H1 (cell line): Measurements from ENCODE around the gene HSPA4. TPM values are rescaled to one million over a fixed set of nuclear protein-coding genes. Genes with fewer than 3 reads are reported as not detected.

Source experiments
- CTCF ChIA-PET: fragments of 300-600 bp; sonication (Branson Sonifier 250); formaldehyde crosslinking; loops from one replicate; lab custom pipeline; 2021; ENCODE audit not compliant: partially characterized antibody; lab: Charles Lee
- POLR2A ChIA-PET: fragments of 300-600 bp; sonication (Branson Sonifier 250); formaldehyde crosslinking; loops from one replicate; lab custom pipeline; 2021; ENCODE audit warnings: inconsistent platforms; ENCODE audit not compliant: partially characterized antibody; lab: Charles Lee
- DNase-seq, 2 experiments: peaks; one replicate each; pipeline versions ENCODE4 v3.0.0 to v3.0.0-alpha.2; 2010 to 2022; ENCODE audit warnings: low spot score in 2 of 2, low read depth in 1 of 2, mixed read lengths in 1 of 2
- FAIRE-seq: peaks from 2 replicates; lab custom pipeline; 2011; peaks lifted over from hg19 to GRCh38; lab: Jason Lieb, UNC
- H2AFZ ChIP-seq: 2 replicates; pipeline ENCODE4 v1.8.1; 2012; ENCODE audit warnings: low read length, inconsistent platforms
- H2AK5ac ChIP-seq: 2 replicates; pipeline ENCODE4 v1.6.1; 2013; ENCODE audit warnings: low read depth, low read length
- H2BK120ac ChIP-seq: replicated peaks from 2 replicates; pipeline ENCODE3; 2013; ENCODE audit warnings: low read depth, low read length, inconsistent platforms
- H2BK12ac ChIP-seq: 2 replicates; pipeline ENCODE4 v1.6.1; 2013; ENCODE audit warnings: low read depth, low read length
- H2BK15ac ChIP-seq: 2 replicates; pipeline ENCODE4 v1.6.1; 2013; ENCODE audit warnings: low read length
- H2BK20ac ChIP-seq: 2 replicates; pipeline ENCODE4 v1.6.1; 2013; ENCODE audit warnings: low read length
- H2BK5ac ChIP-seq: 2 replicates; pipeline ENCODE4 v1.6.1; 2013; ENCODE audit warnings: low read depth, low read length
- H3K14ac ChIP-seq: 2 replicates; pipeline ENCODE4 v1.6.1; 2013; ENCODE audit warnings: inconsistent platforms; ENCODE audit not compliant: insufficient read length
- H3K18ac ChIP-seq: 2 replicates; pipeline ENCODE4 v1.6.1; 2013; ENCODE audit warnings: low read length; ENCODE audit errors: extremely low read depth
- H3K23ac ChIP-seq: 2 replicates; pipeline ENCODE4 v1.6.1; 2013; ENCODE audit warnings: inconsistent platforms; ENCODE audit not compliant: insufficient read length
- H3K23me2 ChIP-seq: 2 replicates; pipeline ENCODE4 v1.6.1; 2013; ENCODE audit warnings: low read depth, low read length
- H3K27ac ChIP-seq: 2 replicates; pipeline ENCODE4 v1.6.1; 2011; ENCODE audit warnings: low read depth, low read length, inconsistent platforms
- H3K27me3 ChIP-seq, 4 experiments: replicated peaks in 1 of 4; 1 replicate in 1 of 4; 2 replicates in 3 of 4; pipeline versions ENCODE4 v1.6.1 to v1.8.1; 2011 to 2013; ENCODE audit warnings: low read length in 3 of 4, mild to moderate bottlenecking in 3 of 4, inconsistent platforms in 2 of 4, mixed read lengths in 2 of 4, moderate library complexity in 1 of 4; ENCODE audit not compliant: control insufficient read depth in 3 of 4, insufficient read depth in 3 of 4; ENCODE audit errors: extremely low read depth in 1 of 4
- H3K36me3 ChIP-seq, 4 experiments: 2 replicates each; pipeline versions ENCODE4 v1.6.1 to v1.8.1; 2011 to 2013; ENCODE audit warnings: mild to moderate bottlenecking in 4 of 4, low read length in 3 of 4, moderate library complexity in 2 of 4, control low read depth in 1 of 4, inconsistent platforms in 1 of 4; ENCODE audit not compliant: insufficient read depth in 4 of 4, control insufficient read depth in 2 of 4
- H3K4ac ChIP-seq: replicated peaks from 2 replicates; pipeline ENCODE3; 2013; ENCODE audit warnings: low read length, low read depth, mixed read lengths, inconsistent platforms; ENCODE audit not compliant: insufficient read length
- H3K4me1 ChIP-seq, 4 experiments: replicated peaks in 1 of 4; 1 replicate in 1 of 4; 2 replicates in 3 of 4; pipeline versions ENCODE4 v1.6.1 to v1.8.1; 2011 to 2013; ENCODE audit warnings: low read length in 3 of 4, inconsistent platforms in 2 of 4, mixed read lengths in 1 of 4; ENCODE audit not compliant: insufficient read depth in 4 of 4, control insufficient read depth in 3 of 4
- H3K4me2 ChIP-seq, 2 experiments: 2 replicates each; pipeline versions ENCODE4 v1.6.1 to v1.8.1; 2011 to 2013; ENCODE audit warnings: low read depth in 2 of 2, low read length in 2 of 2, control low read depth in 1 of 2, inconsistent platforms in 1 of 2, mild to moderate bottlenecking in 1 of 2; ENCODE audit not compliant: insufficient read depth in 1 of 2
- H3K4me3 ChIP-seq, 4 experiments: fragments of 200-600, 300-600 bp in 1 of 4; sonication (generic), shearing (Covaris generic), sonication (Bioruptor Twin) in 1 of 4; 2 replicates each; pipeline versions ENCODE4 v1.5.1 to v1.8.1; 2011 to 2016; ENCODE audit warnings: low read length in 4 of 4, low read depth in 3 of 4, control low read depth in 2 of 4, inconsistent platforms in 2 of 4, mild to moderate bottlenecking in 2 of 4, mixed read lengths in 1 of 4, moderate library complexity in 1 of 4; ENCODE audit not compliant: insufficient read depth in 2 of 4; ENCODE audit errors: extremely low read depth in 1 of 4
- H3K56ac ChIP-seq: replicated peaks from 2 replicates; pipeline ENCODE3; 2013; ENCODE audit warnings: low read depth, mild to moderate bottlenecking, mixed read lengths, low read length, inconsistent platforms; ENCODE audit not compliant: insufficient read length
- H3K79me1 ChIP-seq: 2 replicates; pipeline ENCODE4 v1.6.1; 2013; ENCODE audit warnings: low read depth, low read length, control low read depth
- H3K79me2 ChIP-seq, 2 experiments: 2 replicates each; pipeline versions ENCODE4 v1.6.1 to v1.8.1; 2012 to 2013; ENCODE audit warnings: low read length in 2 of 2, mild to moderate bottlenecking in 2 of 2, inconsistent platforms in 1 of 2; ENCODE audit not compliant: insufficient read depth in 2 of 2, control insufficient read depth in 1 of 2
- H3K9ac ChIP-seq, 4 experiments: replicated peaks in 1 of 4; 1 replicate in 1 of 4; 2 replicates in 3 of 4; pipeline versions ENCODE4 v1.6.1 to v1.8.1; 2011 to 2013; ENCODE audit warnings: low read depth in 3 of 4, low read length in 3 of 4, control low read depth in 2 of 4, mild to moderate bottlenecking in 2 of 4, moderate library complexity in 2 of 4, inconsistent platforms in 1 of 4; ENCODE audit errors: extremely low read depth in 1 of 4
- H3K9me3 ChIP-seq, 2 experiments: 2 replicates each; pipeline versions ENCODE4 v1.6.1 to v1.8.1; 2012 to 2013; ENCODE audit warnings: mild to moderate bottlenecking in 2 of 2, moderate library complexity in 2 of 2, control low read depth in 1 of 2, inconsistent platforms in 1 of 2, low read depth in 1 of 2, low read length in 1 of 2, mixed read lengths in 1 of 2; ENCODE audit not compliant: insufficient read depth in 2 of 2
- H4K20me1 ChIP-seq, 2 experiments: replicated peaks in 1 of 2; 2 replicates each; pipeline versions ENCODE3 to v1.8.1; 2011 to 2013; ENCODE audit warnings: inconsistent platforms in 2 of 2, low read length in 2 of 2, mild to moderate bottlenecking in 1 of 2; ENCODE audit not compliant: insufficient read depth in 2 of 2, control insufficient read depth in 1 of 2
- H4K5ac ChIP-seq: 2 replicates; pipeline ENCODE4 v1.6.1; 2013; ENCODE audit warnings: low read length, low read depth, mixed read lengths, inconsistent platforms; ENCODE audit not compliant: insufficient read length
- H4K8ac ChIP-seq: 2 replicates; pipeline ENCODE4 v1.8.0; 2013; ENCODE audit warnings: mild to moderate bottlenecking, moderate library complexity, low read length, inconsistent platforms; ENCODE audit not compliant: insufficient read depth; ENCODE audit errors: extremely low read depth
- H4K91ac ChIP-seq: replicated peaks from 2 replicates; pipeline ENCODE3; 2013; ENCODE audit warnings: low read length, mixed read lengths, inconsistent platforms; ENCODE audit not compliant: insufficient read length
- BRCA1 ChIP-seq: IDR thresholded peaks from 2 replicates; pipeline ENCODE4 v1.6.1; 2012; ENCODE audit warnings: low read depth, low read length, improper control_type of control experiment
- EZH2 ChIP-seq: fragments of 200-600 bp; sonication (generic); IDR thresholded peaks from 2 replicates; pipeline ENCODE4 v1.7.1; 2012; ENCODE audit warnings: low read depth, mild to moderate bottlenecking, moderate library complexity, low read length, inconsistent platforms; ENCODE audit not compliant: severe bottlenecking
- NANOG ChIP-seq: IDR thresholded peaks from 2 replicates; pipeline ENCODE4 v1.6.1; 2011; ENCODE audit warnings: low read length, low read depth, mild to moderate bottlenecking, inconsistent platforms; ENCODE audit not compliant: insufficient read depth, poor library complexity, severe bottlenecking
- WGBS, 2 experiments: shearing (Covaris generic) in 1 of 2; methylation state at CpG; one replicate each; pipeline versions ENCODE4 v1.1.6 to v1.1.7; 2013 to 2015; ENCODE audit warnings: low lambda C conversion rate in 2 of 2, mixed read lengths in 2 of 2, inconsistent platforms in 1 of 2, low coverage in 1 of 2, missing lambda C conversion rate in 1 of 2; ENCODE audit not compliant: insufficient replicate concordance in 2 of 2, insufficient coverage in 1 of 2, insufficient read length in 1 of 2; ENCODE audit errors: extremely low coverage in 1 of 2, missing lambda C conversion rate in 1 of 2; 5-methylcytosine and 5-hydroxymethylcytosine counted together
- polyA plus RNA-seq, 7 experiments: library from polyadenylated mRNA; depleted of rRNA in 3 of 7; stranded (reverse) in 5 of 7; unstranded in 2 of 7; fragments of >200 nt in 5 of 7; fragments of 200-250 nt in 2 of 7; gene quantifications; 1 replicate in 5 of 7; 2 replicates in 1 of 7; 4 replicates in 1 of 7; pipeline versions ENCODE4 v1.2.1 to v1.2.3, GENCODE V29; 2011 to 2013; ENCODE audit warnings: missing spikeins in 2 of 7, mixed read lengths in 2 of 7
- total RNA-seq: library from RNA; stranded (reverse); fragmentation: NEBNext Ultra II Directional; extraction: Animal tissue kit (Norgen Biotek cat#: 25700); gene quantifications from 2 replicates; pipeline ENCODE4 v1.2.1, GENCODE V29; 2021
- TF ChIP-seq, protein P1 (sequence below), 3 experiments: IDR thresholded peaks; 1 replicate in 2 of 3; 2 replicates in 1 of 3; pipeline versions ENCODE4 v1.5.1 to v1.6.1; 2011; ENCODE audit warnings: low read length in 3 of 3, mild to moderate bottlenecking in 3 of 3, inconsistent platforms in 2 of 3, low read depth in 1 of 3, moderate library complexity in 1 of 3; ENCODE audit not compliant: insufficient read depth in 1 of 3; ENCODE audit errors: control extremely low read depth in 1 of 3

Gene HSPA4
- total and polyA plus RNA-seq, 2 of the 8 experiments (the other 6 are each of a cell fraction or from before 2014, with no cell fraction given): 28.9 to 445 TPM

DNA sequence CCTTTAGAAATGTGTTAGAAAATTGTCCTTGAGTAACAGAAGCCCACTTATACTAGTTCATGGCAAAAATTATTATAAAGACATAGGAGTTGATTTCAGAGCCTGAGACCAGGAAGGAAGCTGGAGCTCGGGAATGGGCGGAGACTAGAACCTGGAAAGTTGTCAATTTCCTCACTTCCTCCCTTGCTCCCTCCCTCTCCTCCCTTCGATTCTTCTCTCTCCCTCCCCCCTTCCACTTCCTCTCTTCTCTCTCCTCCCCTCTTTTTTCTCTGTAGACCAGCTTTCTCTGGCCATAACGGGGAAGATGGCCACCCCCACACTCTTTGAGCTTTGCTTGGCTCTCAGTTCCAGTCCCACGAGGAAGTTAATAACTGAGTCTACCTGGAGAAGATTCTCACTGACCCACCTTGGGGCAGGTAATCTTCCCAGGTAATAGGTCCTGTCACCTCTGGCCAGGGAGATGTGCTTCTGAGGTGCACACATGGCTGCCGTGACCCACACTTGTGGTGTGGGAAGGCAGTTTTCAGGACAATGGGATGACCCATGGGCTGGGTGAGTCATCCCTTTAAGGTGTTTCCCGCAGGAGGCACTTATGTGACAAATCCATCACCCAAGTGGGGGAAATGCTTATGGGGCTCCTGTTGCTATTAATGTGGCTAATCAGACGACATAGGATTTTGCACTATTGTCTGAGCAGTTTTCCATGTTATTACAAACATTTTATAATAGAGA lies 78.7 kb downstream of the HSPA4 start:
- CTCF ChIA-PET: interaction anchor here (0.7 to 1.8 kb wide), 7 partner anchors 11 to 293 kb away, joined by 3 to 11 read pairs (median 4); no protein-coding TSS in a partner anchor
- no peak overlapping the region for H2BK15ac ChIP-seq
- no peak overlapping the region for H3K4ac ChIP-seq
- peak overlapping the region; percentile 12; the same call in 1 of the 2 replicates for H2BK5ac ChIP-seq
- H2BK120ac ChIP-seq: no peak overlapping the region
- no peaks in the 10 kb centered on the region for H3K79me2 ChIP-seq
- H3K9me3 ChIP-seq: no peaks in the 10 kb centered on the region
- H3K4me3 ChIP-seq: no peak overlapping the region
- no peak overlapping the region for H4K91ac ChIP-seq
- FAIRE-seq: no peak
- H3K18ac ChIP-seq: no peak overlapping the region
- WGBS, 2 experiments: 86 to 100% methylated on average over 1 to 8 of the region's 8 CpGs
- H3K4me2 ChIP-seq: no peak overlapping the region
- peak overlapping the region; percentile 17; the same call in 1 of the 2 replicates for H2AFZ ChIP-seq
- no peaks in the 10 kb centered on the region for H3K27me3 ChIP-seq
- no peak overlapping the region for H3K9ac ChIP-seq
- H4K20me1 ChIP-seq: no peaks in the 10 kb centered on the region
- no peaks in the 10 kb centered on the region for H3K36me3 ChIP-seq
- no peak overlapping the region for H3K27ac ChIP-seq
- H3K23me2 ChIP-seq: peaks cover 4% of the 10 kb centered on the region; the same call in 1 of the 2 replicates
- H2BK20ac ChIP-seq: no peak overlapping the region
- H3K23ac ChIP-seq: no peak overlapping the region
- DNase-seq: no peak
- POLR2A ChIA-PET: interaction anchor here (1.0 kb wide), 1 partner anchor 15 kb away, joined by 3 read pairs; no protein-coding TSS in a partner anchor
- no peak overlapping the region; the same call in 1 of the 2 replicates for H2BK12ac ChIP-seq
- H3K14ac ChIP-seq: no peak overlapping the region
- no peak overlapping the region for H4K8ac ChIP-seq
- H4K5ac ChIP-seq: no peak overlapping the region
- H3K56ac ChIP-seq: no peak overlapping the region
- H2AK5ac ChIP-seq: no peak overlapping the region
- H3K79me1 ChIP-seq: no peaks in the 10 kb centered on the region
- no peaks in the 10 kb centered on the region; a peak in 1 of 7 replicates for H3K4me1 ChIP-seq
- TF ChIP-seq, protein P1, sequence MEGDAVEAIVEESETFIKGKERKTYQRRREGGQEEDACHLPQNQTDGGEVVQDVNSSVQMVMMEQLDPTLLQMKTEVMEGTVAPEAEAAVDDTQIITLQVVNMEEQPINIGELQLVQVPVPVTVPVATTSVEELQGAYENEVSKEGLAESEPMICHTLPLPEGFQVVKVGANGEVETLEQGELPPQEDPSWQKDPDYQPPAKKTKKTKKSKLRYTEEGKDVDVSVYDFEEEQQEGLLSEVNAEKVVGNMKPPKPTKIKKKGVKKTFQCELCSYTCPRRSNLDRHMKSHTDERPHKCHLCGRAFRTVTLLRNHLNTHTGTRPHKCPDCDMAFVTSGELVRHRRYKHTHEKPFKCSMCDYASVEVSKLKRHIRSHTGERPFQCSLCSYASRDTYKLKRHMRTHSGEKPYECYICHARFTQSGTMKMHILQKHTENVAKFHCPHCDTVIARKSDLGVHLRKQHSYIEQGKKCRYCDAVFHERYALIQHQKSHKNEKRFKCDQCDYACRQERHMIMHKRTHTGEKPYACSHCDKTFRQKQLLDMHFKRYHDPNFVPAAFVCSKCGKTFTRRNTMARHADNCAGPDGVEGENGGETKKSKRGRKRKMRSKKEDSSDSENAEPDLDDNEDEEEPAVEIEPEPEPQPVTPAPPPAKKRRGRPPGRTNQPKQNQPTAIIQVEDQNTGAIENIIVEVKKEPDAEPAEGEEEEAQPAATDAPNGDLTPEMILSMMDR (IDR thresholded peaks at IDR 0.05; ENCODE audit: control extremely low read depth in 1 of 3, insufficient read depth in 1 of 3, low read depth in 1 of 3, low read length in 3 of 3): no peak
- TF ChIP-seq NANOG (no peak), BRCA1 (no peak), EZH2 (no peak)
